HT1080 (cell line): ENCODE results near the gene EGFL8. TPM values are rescaled to one million over a fixed set of nuclear protein-coding genes. Genes with fewer than 3 reads are reported as not detected.
"Not testable (repeated sequence)": the region's sequence is repeated elsewhere in the genome, so short reads cannot be mapped to it uniquely, and the experiment has no call there.

Source experiments
- DNase-seq: peaks from one replicate; pipeline ENCODE4 v3.0.0-alpha.2; 2015; ENCODE audit warnings: low read depth
- total RNA-seq: library from RNA; depleted of rRNA; stranded (reverse); fragments of >200 nt; shearing (Covaris generic); gene quantifications from 2 replicates; pipeline ENCODE4 v1.2.3, GENCODE V29; 2014

The EGFL8 gene
- total RNA-seq, 1 experiment from 2014 or later = 1.4 TPM

- no peak for DNase-seq
Observed at GRCh38 chr6:32182555-32182981, 18.2 kb downstream of the EGFL8 start.

GRCh38 chr6:32183030-32183429 is 18.6 kb downstream of the EGFL8 start:
- no peak for DNase-seq

GRCh38 chr6:32183483-32184083 is 19.2 kb downstream of the EGFL8 start:
- no peak for DNase-seq

DNA sequence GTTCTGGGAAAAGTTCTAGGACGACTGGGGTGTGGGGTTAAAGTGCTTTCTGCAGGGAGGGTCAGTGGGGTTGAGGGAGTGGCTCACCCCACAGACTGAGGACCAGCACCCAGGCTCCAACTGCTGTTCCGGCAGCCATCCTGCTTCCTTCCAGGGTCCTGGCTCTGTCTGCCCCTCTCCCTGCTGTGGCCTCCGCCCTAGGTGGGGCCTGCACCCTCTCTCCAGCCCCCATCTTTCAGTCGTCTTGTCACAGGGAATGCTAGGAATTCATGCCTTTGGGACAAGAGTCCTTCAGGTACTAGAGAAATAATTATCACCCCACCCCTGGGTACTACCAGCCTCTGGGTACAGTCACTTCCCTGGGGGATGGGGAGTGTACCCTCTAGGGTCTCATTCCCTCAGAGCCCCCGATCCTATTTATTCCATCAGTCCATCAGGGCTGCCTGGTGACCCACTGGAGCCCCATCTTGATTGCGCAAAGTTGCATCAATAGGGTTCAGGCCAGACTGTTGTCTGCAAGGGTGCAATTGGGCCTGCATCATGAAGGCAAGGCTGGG is 19.8 kb downstream of the EGFL8 start, which contains the start of gene AGER:
Gene AGER, minus strand, starts transcription at position 170 of the 557 bp plus-strand sequence. Its CDS starts 31 bp downstream, at position 139.
- no peak for DNase-seq

- peak; percentile 72 for DNase-seq
Observed at GRCh38 chr6:32185681-32186131, 21.3 kb downstream of the EGFL8 start.

- DNase-seq = not testable (repeated sequence)
Observed at GRCh38 chr6:32186151-32186840, 21.9 kb downstream of the EGFL8 start.

DNA sequence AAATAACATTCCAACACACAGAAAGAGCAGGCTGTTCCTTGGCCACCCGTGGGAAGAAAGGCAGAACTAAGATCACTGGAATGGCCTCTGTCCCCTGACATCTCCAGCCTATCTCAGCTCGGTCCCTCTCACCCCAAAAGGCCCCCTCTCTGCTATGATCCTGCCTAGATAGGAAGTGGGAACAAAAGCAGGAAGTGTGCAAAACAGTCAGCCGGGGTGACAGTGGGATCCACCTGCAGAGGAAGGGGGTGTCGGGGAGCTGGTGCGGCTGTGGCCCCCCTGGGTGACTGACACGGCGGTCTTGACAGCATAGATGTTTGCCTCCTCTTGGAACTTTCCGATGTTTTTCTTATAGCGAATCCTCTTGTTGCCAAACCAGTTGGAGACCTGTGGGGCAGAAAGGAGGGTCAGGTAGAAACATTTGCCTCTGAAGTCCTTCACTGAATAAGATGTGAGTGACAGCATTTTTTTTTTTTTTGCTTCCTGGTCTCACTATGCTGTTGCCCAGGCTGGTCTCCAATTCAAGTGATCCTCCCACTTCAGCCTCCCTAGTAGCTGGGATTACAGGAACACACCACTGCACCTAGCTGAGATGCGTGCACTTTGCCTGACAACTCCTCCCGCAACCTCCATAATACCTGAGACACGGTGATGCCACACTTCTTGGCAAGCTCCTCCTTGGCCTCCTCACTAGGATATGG is 22.8 kb downstream of the EGFL8 start:
- no peak for DNase-seq

DNA sequence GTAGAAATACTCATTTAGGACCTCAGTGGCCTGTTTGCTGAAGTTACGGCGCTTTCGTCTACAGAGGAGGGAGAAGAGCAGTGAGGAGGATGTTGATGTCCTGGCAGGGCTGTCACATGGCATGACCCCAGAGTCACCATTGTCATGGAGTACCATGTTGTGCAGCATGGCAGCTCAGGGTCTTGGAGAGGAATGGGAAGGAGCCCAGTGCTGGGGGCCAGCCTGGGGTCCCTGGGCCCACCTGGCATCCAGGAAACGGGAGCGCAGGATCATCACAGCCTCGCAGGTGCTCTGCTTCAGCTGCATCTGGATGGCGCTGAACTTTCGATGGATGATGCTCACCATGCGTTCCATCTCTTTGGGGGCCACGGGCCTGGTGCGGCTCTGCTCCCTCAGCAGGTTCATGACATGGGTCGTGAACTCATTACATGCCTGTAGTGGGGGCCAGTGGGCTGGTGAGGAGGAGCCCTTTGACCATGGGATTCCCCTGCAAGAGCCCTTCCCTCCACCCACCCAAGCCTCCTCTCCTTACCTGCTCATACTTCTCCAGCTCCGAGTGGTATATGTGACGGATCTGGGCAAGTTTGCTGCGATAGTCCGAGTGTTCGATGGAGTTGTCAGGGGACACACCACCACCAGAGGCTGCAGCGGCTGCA is 23.5 kb downstream of the EGFL8 start:
- DNase-seq = not testable (repeated sequence)

GRCh38 chr6:32188381-32189068 is 24.1 kb downstream of the EGFL8 start:
- no peak for DNase-seq

DNA sequence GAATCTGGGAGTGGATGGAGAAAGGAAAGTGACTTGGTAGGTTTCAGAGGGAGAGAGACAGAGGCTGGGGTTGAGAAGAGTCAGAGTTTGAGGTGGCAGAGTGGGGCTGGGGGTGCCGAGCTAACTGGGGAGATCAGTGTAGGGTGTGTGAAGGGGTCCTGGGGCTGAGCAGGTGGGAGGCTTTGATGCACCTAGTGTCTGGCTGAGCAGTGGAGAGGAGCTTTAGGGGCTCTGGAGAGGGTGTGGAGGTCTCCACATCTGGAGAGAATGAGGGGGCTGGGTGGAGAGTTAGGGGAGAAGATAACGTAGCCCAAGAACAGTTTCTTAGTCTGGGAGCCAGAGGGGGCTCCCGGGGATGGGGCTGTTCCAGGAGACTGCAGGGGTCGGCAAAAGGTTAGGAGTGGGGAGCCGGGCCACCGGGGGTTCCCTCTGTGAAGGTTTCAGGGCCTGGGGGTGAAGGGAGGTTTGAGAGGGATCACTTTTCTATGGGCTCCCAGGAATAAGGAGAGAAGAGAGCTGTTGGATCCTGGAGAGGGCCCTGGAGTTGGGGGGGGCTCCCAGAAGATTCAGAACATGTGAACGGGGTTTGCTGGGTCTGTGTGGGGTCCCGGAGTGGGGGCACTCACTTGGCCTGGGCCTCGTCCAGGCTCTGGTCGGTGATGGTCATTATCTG is 24.8 kb downstream of the EGFL8 start:
- no peak for DNase-seq

GRCh38 chr6:32189742-32190053 is 25.3 kb downstream of the EGFL8 start:
- DNase-seq = no peak

- DNase-seq = peak; percentile 82
Observed at GRCh38 chr6:32190054-32190851, 25.9 kb downstream of the EGFL8 start, which contains the start of gene PBX2. PBX2 (minus strand) TSS chr6:32190202; CDS start chr6:32189915, 287 bp downstream.

DNA sequence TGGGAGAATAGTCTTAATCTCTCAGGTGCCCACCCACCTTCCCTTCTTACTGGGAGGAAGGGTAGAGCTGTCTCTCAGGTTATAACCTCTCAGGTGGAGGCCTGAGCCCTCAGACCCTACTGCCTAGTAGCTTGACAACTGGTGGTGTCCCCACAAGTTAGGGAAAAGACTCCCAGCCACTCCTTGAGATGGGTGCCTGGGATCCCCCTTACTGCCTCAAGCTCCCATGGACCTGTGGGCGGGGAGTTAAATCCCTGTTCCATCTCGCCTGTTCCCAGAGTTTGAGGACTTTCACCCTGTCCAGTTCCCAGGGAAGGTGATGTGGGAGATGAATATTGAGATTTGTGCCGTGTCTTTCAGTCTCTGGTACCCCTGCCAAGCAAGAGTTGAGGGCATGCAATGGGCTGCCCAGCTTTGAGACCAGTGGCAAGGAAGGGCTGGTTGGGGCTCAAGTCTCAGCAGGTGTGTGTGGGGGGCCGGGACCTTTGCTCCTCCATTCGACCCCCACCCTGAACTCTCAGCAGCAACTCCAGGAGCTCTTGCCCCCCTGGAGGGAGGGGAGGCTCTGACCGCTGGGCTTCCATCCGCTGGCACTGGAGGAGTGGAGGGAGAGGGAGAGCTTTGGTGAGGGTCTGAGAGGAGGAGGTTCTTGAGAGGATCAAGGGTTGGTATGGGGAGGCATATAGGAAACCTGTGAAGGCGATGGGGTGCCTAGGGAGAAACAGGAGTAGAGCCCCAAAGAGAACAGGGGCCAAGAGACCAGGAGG is 26.7 kb downstream of the EGFL8 start:
- DNase-seq = no peak

- no peak for DNase-seq
Observed at GRCh38 chr6:32191696-32192607, 27.6 kb downstream of the EGFL8 start.

DNA sequence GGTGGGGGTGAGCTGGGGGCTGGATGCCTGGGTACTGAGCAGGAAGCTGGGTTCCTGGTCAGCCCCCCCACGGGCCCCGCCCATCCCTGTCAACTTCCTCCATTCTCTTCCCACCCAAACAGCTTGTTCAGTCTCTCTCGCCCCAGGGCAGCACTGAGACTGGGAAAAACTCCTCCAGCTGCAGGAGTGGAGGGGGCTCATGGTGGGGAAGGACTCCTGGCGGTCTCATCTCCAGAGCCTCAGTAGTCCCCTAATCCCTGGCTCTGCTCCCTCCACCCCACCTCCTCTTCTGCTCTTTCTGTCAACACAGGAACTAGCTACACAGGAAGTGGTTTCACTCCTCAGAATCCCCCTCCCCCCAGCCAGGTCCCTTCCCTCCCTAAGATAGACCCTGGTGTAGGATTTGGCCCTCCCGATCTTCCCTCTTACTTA is 28.2 kb downstream of the EGFL8 start, which contains the start of gene GPSM3:
Gene GPSM3, minus strand, starts transcription at position 36 of the 432 bp plus-strand sequence. CDS start 130 bp downstream, outside the sequence.
- DNase-seq = peak; percentile 84

DNA sequence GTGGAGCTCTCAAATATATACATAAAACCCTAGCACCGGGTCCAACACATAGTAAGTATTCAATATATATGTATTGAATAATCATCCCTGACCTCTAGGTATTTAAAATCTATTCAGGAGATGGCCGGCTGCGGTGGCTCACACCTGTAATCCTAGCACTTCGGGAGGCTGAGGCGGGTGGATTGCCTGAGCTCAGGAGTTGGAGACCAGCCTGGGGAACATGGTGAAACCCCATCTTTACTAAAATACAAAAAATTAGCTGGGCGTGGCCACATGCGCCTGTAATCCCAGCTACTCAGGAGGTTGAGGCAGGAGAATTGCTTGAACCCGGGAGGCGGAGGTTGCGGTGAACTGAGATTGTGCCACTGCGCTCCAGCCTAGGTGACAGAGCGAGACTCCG is 28.7 kb downstream of the EGFL8 start:
- DNase-seq = not testable (repeated sequence)

DNA sequence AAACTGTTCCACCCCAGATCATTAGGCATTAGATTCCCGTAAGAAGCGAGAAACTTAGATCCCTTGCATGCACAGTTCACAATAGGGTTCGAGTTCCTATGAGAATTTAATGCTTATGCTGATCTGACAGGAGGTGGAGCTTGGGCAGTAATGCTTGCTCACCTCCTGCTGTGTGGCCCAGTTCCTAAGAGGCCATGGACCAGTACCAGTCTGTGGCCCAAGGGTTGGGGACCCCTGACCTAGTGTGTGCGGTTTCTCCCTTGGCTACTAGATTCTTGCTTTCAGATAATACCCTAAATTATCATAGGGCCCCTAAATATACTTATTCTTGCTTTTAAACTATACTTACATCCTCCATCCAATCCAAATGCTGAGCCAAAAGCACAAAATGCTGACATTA is 30.0 kb downstream of the EGFL8 start:
- DNase-seq = no peak
